NCI-H2081 treated with DMSO at 0.1 percent for 48 hours (cell line): ENCODE results near the gene CAPN3.

Source experiments
- DNase-seq: peaks from one replicate; lab custom pipeline; 2025; lab: John Stamatoyannopoulos, UW

Gene CAPN3

GRCh38 chr15:42394106-42394505, 34.8 kb downstream of the CAPN3 start:
- DNase-seq, result no peak

- no peak for DNase-seq
Observed at GRCh38 chr15:42395838-42396237, 36.5 kb downstream of the CAPN3 start.

- no peak for DNase-seq
Observed at GRCh38 chr15:42401544-42402454, 42.5 kb downstream of the CAPN3 start.

- DNase-seq, result no peak
Observed at GRCh38 chr15:42402455-42403205, 43.3 kb downstream of the CAPN3 start.

GRCh38 chr15:42403389-42403788, 44.1 kb downstream of the CAPN3 start:
- DNase-seq, result no peak

GRCh38 chr15:42404461-42405235, 45.3 kb downstream of the CAPN3 start:
- no peak for DNase-seq

- DNase-seq, result no peak
Observed at GRCh38 chr15:42405863-42406482, 46.7 kb downstream of the CAPN3 start.

GRCh38 chr15:42408178-42408577, 48.9 kb downstream of the CAPN3 start:
- DNase-seq, result no peak

GRCh38 chr15:42409011-42409410, 49.7 kb downstream of the CAPN3 start:
- DNase-seq, result no peak

GRCh38 chr15:42411884-42412283, 52.6 kb downstream of the CAPN3 start:
- DNase-seq, result no peak

- DNase-seq, result no peak
Observed at GRCh38 chr15:42413920-42414319, 54.6 kb downstream of the CAPN3 start.

- DNase-seq, result no peak
Observed at GRCh38 chr15:42419369-42419768, 60.1 kb downstream of the CAPN3 start.

GRCh38 chr15:42421376-42421775, 62.1 kb downstream of the CAPN3 start:
- no peak for DNase-seq

- no peak for DNase-seq
Observed at GRCh38 chr15:42427429-42428223, 68.3 kb downstream of the CAPN3 start.

GRCh38 chr15:42444415-42445063, 85.2 kb downstream of the CAPN3 start:
- DNase-seq, result no peak

- DNase-seq, result no peak
Observed at GRCh38 chr15:42445551-42445950, 86.2 kb downstream of the CAPN3 start.

GRCh38 chr15:42447599-42447998, 88.3 kb downstream of the CAPN3 start:
- DNase-seq, result no peak

- no peak for DNase-seq
Observed at GRCh38 chr15:42448281-42448680, 89.0 kb downstream of the CAPN3 start.

GRCh38 chr15:42449770-42450424, 90.6 kb downstream of the CAPN3 start:
- DNase-seq, result no peak

- DNase-seq, result no peak
Observed at GRCh38 chr15:42450425-42450790, 91.1 kb downstream of the CAPN3 start.
